Measurements from ENCODE around the gene UBN2.

DNA sequence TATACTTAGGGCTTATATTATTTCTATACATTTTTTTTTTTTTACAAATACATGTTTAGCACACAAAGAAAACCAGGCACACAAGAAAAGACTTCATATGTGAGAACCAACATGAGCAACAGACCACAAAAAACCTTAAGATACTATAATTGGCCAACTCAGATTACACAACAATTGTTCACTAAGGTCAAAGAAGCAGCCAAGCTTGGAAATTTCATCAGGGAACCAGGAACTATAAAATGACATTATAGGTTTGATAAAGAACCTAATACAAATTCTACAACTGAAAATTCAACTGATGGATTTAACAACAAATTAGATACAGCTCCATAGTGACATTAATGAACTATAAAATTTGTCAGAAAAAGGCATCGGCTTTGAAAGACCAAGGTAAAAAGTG, 124.3 kb downstream of the UBN2 start:
- TF ChIP-seq POLR2A (IDR thresholded peaks at IDR 0.05), result no peak
- TF ChIP-seq, protein P1, sequence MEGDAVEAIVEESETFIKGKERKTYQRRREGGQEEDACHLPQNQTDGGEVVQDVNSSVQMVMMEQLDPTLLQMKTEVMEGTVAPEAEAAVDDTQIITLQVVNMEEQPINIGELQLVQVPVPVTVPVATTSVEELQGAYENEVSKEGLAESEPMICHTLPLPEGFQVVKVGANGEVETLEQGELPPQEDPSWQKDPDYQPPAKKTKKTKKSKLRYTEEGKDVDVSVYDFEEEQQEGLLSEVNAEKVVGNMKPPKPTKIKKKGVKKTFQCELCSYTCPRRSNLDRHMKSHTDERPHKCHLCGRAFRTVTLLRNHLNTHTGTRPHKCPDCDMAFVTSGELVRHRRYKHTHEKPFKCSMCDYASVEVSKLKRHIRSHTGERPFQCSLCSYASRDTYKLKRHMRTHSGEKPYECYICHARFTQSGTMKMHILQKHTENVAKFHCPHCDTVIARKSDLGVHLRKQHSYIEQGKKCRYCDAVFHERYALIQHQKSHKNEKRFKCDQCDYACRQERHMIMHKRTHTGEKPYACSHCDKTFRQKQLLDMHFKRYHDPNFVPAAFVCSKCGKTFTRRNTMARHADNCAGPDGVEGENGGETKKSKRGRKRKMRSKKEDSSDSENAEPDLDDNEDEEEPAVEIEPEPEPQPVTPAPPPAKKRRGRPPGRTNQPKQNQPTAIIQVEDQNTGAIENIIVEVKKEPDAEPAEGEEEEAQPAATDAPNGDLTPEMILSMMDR (IDR thresholded peaks at IDR 0.05), result no peak
